Hematopoietic multipotent progenitor cell (in vitro differentiated cells): ENCODE data around the gene ANKRD7. TPM values are rescaled to one million over a fixed set of nuclear protein-coding genes. Genes with fewer than 3 reads are reported as not detected.
"Not testable (repeated sequence)": the region's sequence is repeated elsewhere in the genome, so short reads cannot be mapped to it uniquely, and the experiment has no call there.

ENCODE experiments used
- DNase-seq, 3 donors: peaks; one replicate each; pipeline ENCODE4 v3.0.0-alpha.2; 2011 to 2015; ENCODE audit warnings: low read depth in 2 of 3, low spot score in 2 of 3
- total RNA-seq: library from RNA; depleted of rRNA; stranded (reverse); fragments of >200 nt; gene quantifications from one replicate; pipeline ENCODE4 v1.2.3, GENCODE V29; 2012

The ANKRD7 gene
- total RNA-seq, 1 donor: 0.27 TPM

GRCh38 chr7:118232837-118233236 is 8.3 kb downstream of the ANKRD7 start:
- no peak for DNase-seq

GRCh38 chr7:118233799-118234198 is 9.3 kb downstream of the ANKRD7 start:
- no peak for DNase-seq

GRCh38 chr7:118239014-118239413 is 14.5 kb downstream of the ANKRD7 start:
- no peak for DNase-seq

GRCh38 chr7:118240320-118240719 is 15.8 kb downstream of the ANKRD7 start:
- DNase-seq: not testable (repeated sequence)

GRCh38 chr7:118243695-118244094 is 19.2 kb downstream of the ANKRD7 start:
- DNase-seq: no peak

- DNase-seq: no peak
These were observed 20.9 kb downstream of the ANKRD7 start for GRCh38 chr7:118245267-118246040.

GRCh38 chr7:118250860-118251494 is 26.5 kb downstream of the ANKRD7 start:
- DNase-seq: peak in 1 of 3 donors; percentile 7

GRCh38 chr7:118252087-118252486 is 27.6 kb downstream of the ANKRD7 start:
- no peak for DNase-seq

GRCh38 chr7:118259115-118259514 is 34.6 kb downstream of the ANKRD7 start:
- peak in 1 of 3 donors; percentile 10 for DNase-seq

- DNase-seq: no peak
These were observed 40.3 kb downstream of the ANKRD7 start for GRCh38 chr7:118264836-118265235.

GRCh38 chr7:118280319-118281012 is 56.0 kb downstream of the ANKRD7 start:
- no peak for DNase-seq

- no peak for DNase-seq
These were observed 56.7 kb downstream of the ANKRD7 start for GRCh38 chr7:118281196-118281595.

- no peak for DNase-seq
These were observed 60.9 kb downstream of the ANKRD7 start for GRCh38 chr7:118285358-118285757.

- DNase-seq: no peak
These were observed 61.6 kb downstream of the ANKRD7 start for GRCh38 chr7:118286131-118286530.

- peak in 2 of 3 donors; percentile 62 to 66 for DNase-seq
These were observed 63.6 kb downstream of the ANKRD7 start for GRCh38 chr7:118288098-118288497.

GRCh38 chr7:118289476-118289875 is 65.0 kb downstream of the ANKRD7 start:
- peak in 1 of 3 donors; percentile 13 for DNase-seq

Other genes starting within 250 kb of the ANKRD7 start
- 21.3 TPM for gene LSM8, start 40.5 kb upstream of the ANKRD7 start, total RNA-seq